ENCODE results near the gene NRG3.

- TF ChIP-seq CTCF (IDR thresholded peaks at IDR 0.05) (no peak), POLR2A (IDR thresholded peaks at IDR 0.05) (no peak)
These were observed 39.9 kb downstream of the NRG3 start for GRCh38 chr10:81914736-81915503.

Measured in upper lobe of left lung (tissue), 4 donors.